Measurements from ENCODE around the gene UNC79.
"Not testable (repeated sequence)": the region's sequence is repeated elsewhere in the genome, so short reads cannot be mapped to it uniquely, and the experiment has no call there.

UNC79 gene

GRCh38 chr14:93520053-93520607, 89.4 kb downstream of the UNC79 start:
- TF ChIP-seq, protein P1, sequence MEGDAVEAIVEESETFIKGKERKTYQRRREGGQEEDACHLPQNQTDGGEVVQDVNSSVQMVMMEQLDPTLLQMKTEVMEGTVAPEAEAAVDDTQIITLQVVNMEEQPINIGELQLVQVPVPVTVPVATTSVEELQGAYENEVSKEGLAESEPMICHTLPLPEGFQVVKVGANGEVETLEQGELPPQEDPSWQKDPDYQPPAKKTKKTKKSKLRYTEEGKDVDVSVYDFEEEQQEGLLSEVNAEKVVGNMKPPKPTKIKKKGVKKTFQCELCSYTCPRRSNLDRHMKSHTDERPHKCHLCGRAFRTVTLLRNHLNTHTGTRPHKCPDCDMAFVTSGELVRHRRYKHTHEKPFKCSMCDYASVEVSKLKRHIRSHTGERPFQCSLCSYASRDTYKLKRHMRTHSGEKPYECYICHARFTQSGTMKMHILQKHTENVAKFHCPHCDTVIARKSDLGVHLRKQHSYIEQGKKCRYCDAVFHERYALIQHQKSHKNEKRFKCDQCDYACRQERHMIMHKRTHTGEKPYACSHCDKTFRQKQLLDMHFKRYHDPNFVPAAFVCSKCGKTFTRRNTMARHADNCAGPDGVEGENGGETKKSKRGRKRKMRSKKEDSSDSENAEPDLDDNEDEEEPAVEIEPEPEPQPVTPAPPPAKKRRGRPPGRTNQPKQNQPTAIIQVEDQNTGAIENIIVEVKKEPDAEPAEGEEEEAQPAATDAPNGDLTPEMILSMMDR (IDR thresholded peaks at IDR 0.05; ENCODE audit: control extremely low read depth, extremely low read depth, low read depth, missing control alignments): no peak
- ChIA-PET POLR2A (no interaction called here), CTCF (interaction anchor here (2.0 kb wide), 1 partner anchor 9 kb away, joined by 4 read pairs; no protein-coding TSS in a partner anchor)
- DNase-seq (ENCODE audit: extremely low spot score): no peak

- TF ChIP-seq, protein P1 (IDR thresholded peaks at IDR 0.05; ENCODE audit: control extremely low read depth, extremely low read depth, low read depth, missing control alignments): no peak
- ChIA-PET POLR2A (no interaction called here), CTCF (no interaction called here)
- no peak for DNase-seq (ENCODE audit: extremely low spot score)
Measured at GRCh38 chr14:93522221-93522620, 91.5 kb downstream of the UNC79 start.

DNA sequence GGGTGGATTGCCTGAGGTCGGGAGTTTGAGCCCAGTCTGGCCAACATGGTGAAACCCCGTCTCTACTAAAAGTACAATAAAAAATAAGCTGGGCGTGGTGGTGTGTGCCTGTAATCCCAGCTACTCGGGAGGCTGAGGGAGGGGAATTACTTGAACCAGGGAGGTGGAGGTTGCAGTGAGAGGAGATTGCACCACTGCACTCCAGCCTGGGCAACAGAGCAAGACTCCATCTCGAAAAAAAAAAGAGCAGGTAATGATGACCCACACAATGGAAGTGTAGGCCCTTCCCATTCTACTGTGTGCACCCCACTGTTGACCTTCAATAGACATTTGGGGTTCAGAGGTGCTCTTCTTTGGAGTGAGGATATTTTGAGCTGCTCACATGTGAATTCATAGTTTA, 94.5 kb downstream of the UNC79 start:
- CTCF ChIA-PET: interaction anchor here (0.9 to 1.0 kb wide), 2 partner anchors 12 to 129 kb away, joined by 3 read pairs; no protein-coding TSS in a partner anchor
- POLR2A ChIA-PET; DNase-seq (ENCODE audit: extremely low spot score): not testable (repeated sequence)

DNA sequence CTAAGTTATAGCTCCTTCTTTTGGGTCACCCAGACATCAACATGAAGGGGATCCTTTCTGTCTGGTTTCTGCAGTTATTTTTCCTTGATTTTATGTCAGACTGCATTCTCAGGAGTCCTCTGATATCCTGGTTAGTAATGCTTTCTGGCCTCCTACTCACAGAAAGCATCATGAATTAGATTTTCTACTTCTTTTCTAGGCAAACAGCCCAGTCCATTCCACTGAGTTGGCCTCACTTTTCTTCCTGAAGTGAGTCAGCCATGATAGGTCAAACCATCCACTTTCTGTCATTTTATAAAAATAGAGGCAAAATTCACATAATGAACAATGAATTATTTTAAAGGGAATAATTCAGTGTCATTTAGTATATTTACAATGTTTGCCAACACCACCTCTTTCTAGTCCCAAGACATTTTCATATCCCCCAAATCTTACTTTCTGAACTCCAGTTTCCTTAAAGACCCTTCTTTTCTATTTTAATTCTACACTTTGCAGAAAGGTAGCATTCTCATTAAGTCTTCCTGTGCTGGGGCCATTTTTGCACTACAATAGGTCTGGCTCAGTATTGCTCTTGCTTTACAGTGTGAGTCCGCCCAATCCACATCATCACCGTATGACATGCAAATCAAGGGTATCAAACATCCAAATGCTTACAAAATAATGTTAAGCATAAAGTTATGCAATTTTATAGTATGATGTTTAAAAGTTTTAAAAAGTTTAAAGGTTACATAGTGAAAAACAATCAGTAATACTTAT, 95.1 kb downstream of the UNC79 start:
- ChIA-PET POLR2A (no interaction called here), CTCF (interaction anchor here (0.9 to 1.9 kb wide), 4 partner anchors 9 to 129 kb away, joined by 3 to 6 read pairs (median 3); no protein-coding TSS in a partner anchor)

GRCh38 chr14:93527203-93527607, 96.5 kb downstream of the UNC79 start:
- CTCF ChIA-PET: interaction anchor here (0.9 to 1.9 kb wide), 3 partner anchors 8 to 15 kb away, joined by 3 to 6 read pairs (median 3); no protein-coding TSS in a partner anchor
- TF ChIP-seq, protein P1 (IDR thresholded peaks at IDR 0.05; ENCODE audit: control extremely low read depth, extremely low read depth, low read depth, missing control alignments): no peak
- DNase-seq (ENCODE audit: extremely low spot score): no peak
- POLR2A ChIA-PET: no interaction called here

More for the DNA sequence above, 95.1 kb downstream of the UNC79 start:
- TF ChIP-seq, protein P1 (IDR thresholded peaks at IDR 0.05; ENCODE audit: control extremely low read depth, extremely low read depth, low read depth, missing control alignments): no peak
- no peak for DNase-seq (ENCODE audit: extremely low spot score)

GRCh38 chr14:93528884-93529558, 98.3 kb downstream of the UNC79 start:
- DNase-seq (ENCODE audit: extremely low spot score): no peak
- CTCF ChIA-PET: interaction anchor here (1.0 to 1.4 kb wide), 3 partner anchors 9 to 238 kb away, joined by 3 to 4 read pairs (median 3); no protein-coding TSS in a partner anchor
- TF ChIP-seq, protein P1 (IDR thresholded peaks at IDR 0.05; ENCODE audit: control extremely low read depth, extremely low read depth, low read depth, missing control alignments): no peak
- POLR2A ChIA-PET: no interaction called here

Data from GM10248 (cell line).